H9 (cell line): ENCODE measurements around the gene ANK3. TPM values are rescaled to one million over a fixed set of nuclear protein-coding genes. Genes with fewer than 3 reads are reported as not detected.

Experiments
- DNase-seq: peaks from one replicate; pipeline ENCODE4 v3.0.0-alpha.2; 2017
- H2AFZ ChIP-seq: one replicate; pipeline ENCODE4 v1.6.1; 2013; ENCODE audit warnings: mild to moderate bottlenecking, low read length, control low read depth, moderate library complexity
- H2AK5ac ChIP-seq: 2 replicates; pipeline ENCODE4 v1.6.1; 2013; ENCODE audit warnings: low read length, control low read depth, mixed read lengths; ENCODE audit not compliant: insufficient read length
- H2BK120ac ChIP-seq: one replicate; pipeline ENCODE4 v1.6.1; 2013; ENCODE audit warnings: low read depth, mild to moderate bottlenecking, low read length, control low read depth, inconsistent platforms; ENCODE audit not compliant: poor library complexity, severe bottlenecking
- H2BK12ac ChIP-seq: 2 replicates; pipeline ENCODE4 v1.6.1; 2013; ENCODE audit warnings: low read length, control low read depth, mixed read lengths, low read depth; ENCODE audit not compliant: insufficient read length
- H2BK15ac ChIP-seq: 2 replicates; pipeline ENCODE4 v1.6.1; 2013; ENCODE audit warnings: low read depth, low read length, control low read depth
- H2BK20ac ChIP-seq: one replicate; pipeline ENCODE4 v1.6.1; 2013; ENCODE audit warnings: low read depth, mild to moderate bottlenecking, low read length, control low read depth, inconsistent platforms; ENCODE audit not compliant: poor library complexity, severe bottlenecking
- H2BK5ac ChIP-seq: 2 replicates; pipeline ENCODE4 v1.6.1; 2013; ENCODE audit warnings: low read length, control low read depth, mixed read lengths; ENCODE audit not compliant: insufficient read length
- H3K14ac ChIP-seq: 2 replicates; pipeline ENCODE4 v1.6.1; 2013; ENCODE audit warnings: low read length, control low read depth; ENCODE audit not compliant: insufficient read depth
- H3K18ac ChIP-seq: 2 replicates; pipeline ENCODE4 v1.6.1; 2013; ENCODE audit warnings: low read depth, mild to moderate bottlenecking, mixed read lengths, low read length, control low read depth; ENCODE audit not compliant: insufficient read length
- H3K23ac ChIP-seq: 2 replicates; pipeline ENCODE4 v1.6.1; 2013; ENCODE audit warnings: low read length, control low read depth, mixed read lengths, low read depth; ENCODE audit not compliant: insufficient read length
- H3K23me2 ChIP-seq: 2 replicates; pipeline ENCODE4 v1.6.1; 2013; ENCODE audit warnings: low read depth, mild to moderate bottlenecking, mixed read lengths, low read length, control low read depth; ENCODE audit not compliant: insufficient read length, poor library complexity, severe bottlenecking
- H3K27ac ChIP-seq: 2 replicates; pipeline ENCODE4 v1.5.1; 2013; ENCODE audit warnings: low read length, control low read depth, mixed read lengths, low read depth; ENCODE audit not compliant: insufficient read length
- H3K27me3 ChIP-seq: 2 replicates; pipeline ENCODE4 v1.6.1; 2013; ENCODE audit warnings: low read length, control low read depth, inconsistent platforms; ENCODE audit not compliant: insufficient read depth
- H3K4ac ChIP-seq: 2 replicates; pipeline ENCODE4 v1.6.1; 2013; ENCODE audit warnings: low read depth, mild to moderate bottlenecking, control low read depth, inconsistent platforms, low read length, moderate library complexity
- H3K4me1 ChIP-seq: 2 replicates; pipeline ENCODE4 v1.6.1; 2013; ENCODE audit warnings: low read length, control low read depth, inconsistent platforms; ENCODE audit not compliant: insufficient read depth
- H3K4me2 ChIP-seq: 2 replicates; pipeline ENCODE4 v1.6.1; 2013; ENCODE audit warnings: low read length, control low read depth, mixed read lengths; ENCODE audit not compliant: insufficient read length, insufficient read depth
- H3K56ac ChIP-seq: 2 replicates; pipeline ENCODE4 v1.6.1; 2013; ENCODE audit warnings: low read depth, mild to moderate bottlenecking, mixed read lengths, low read length, control low read depth; ENCODE audit not compliant: insufficient read length
- H3K79me1 ChIP-seq: 2 replicates; pipeline ENCODE4 v1.6.1; 2013; ENCODE audit warnings: low read depth, mild to moderate bottlenecking, moderate library complexity, low read length, control low read depth, inconsistent platforms; ENCODE audit not compliant: insufficient read depth, poor library complexity, severe bottlenecking
- H3K79me2 ChIP-seq: 2 replicates; pipeline ENCODE4 v1.6.1; 2013; ENCODE audit warnings: low read length, control low read depth, inconsistent platforms; ENCODE audit not compliant: insufficient read depth
- H3K9ac ChIP-seq: 2 replicates; pipeline ENCODE4 v1.6.1; 2013; ENCODE audit warnings: low read length, control low read depth, mixed read lengths; ENCODE audit not compliant: insufficient read length; ENCODE audit errors: extremely low read depth
- H3K9me3 ChIP-seq: one replicate; pipeline ENCODE4 v1.6.1; 2013; ENCODE audit warnings: low read depth, low read length, inconsistent platforms; ENCODE audit not compliant: control insufficient read depth
- H3T11ph ChIP-seq: one replicate; pipeline ENCODE4 v1.6.1; 2013; ENCODE audit warnings: mild to moderate bottlenecking, low read length, control low read depth, inconsistent platforms
- H4K20me1 ChIP-seq: one replicate; pipeline ENCODE4 v1.6.1; 2013; ENCODE audit not compliant: control insufficient read depth, insufficient read length, insufficient read depth
- H4K5ac ChIP-seq: 2 replicates; pipeline ENCODE4 v1.6.1; 2013; ENCODE audit warnings: low read depth, mild to moderate bottlenecking, mixed read lengths, low read length, control low read depth; ENCODE audit not compliant: insufficient read length
- H4K8ac ChIP-seq: replicated peaks from 2 replicates; pipeline ENCODE4 v1.6.1; 2013; ENCODE audit warnings: low read length, control low read depth, mixed read lengths, low read depth; ENCODE audit not compliant: insufficient read length
- H4K91ac ChIP-seq: 2 replicates; pipeline ENCODE4 v1.6.1; 2013; ENCODE audit warnings: low read depth, mild to moderate bottlenecking, moderate library complexity, mixed read lengths, low read length, control low read depth; ENCODE audit not compliant: insufficient read length
- H3K27ac Mint-ChIP-seq, 3 experiments: 2 replicates in 2 of 3; 3 replicates in 1 of 3; pipeline ENCODE4 v1.8.0; 2020 to 2021; ENCODE audit warnings: mixed read lengths in 3 of 3, mild to moderate bottlenecking in 1 of 3, moderate library complexity in 1 of 3
- H3K27me3 Mint-ChIP-seq: 2 replicates; pipeline ENCODE4 v1.8.0; 2021; ENCODE audit warnings: low read depth, mild to moderate bottlenecking, moderate library complexity, mixed read lengths
- H3K36me3 Mint-ChIP-seq, 3 experiments: 2 replicates in 2 of 3; 3 replicates in 1 of 3; pipeline ENCODE4 v1.8.0; 2020 to 2021; ENCODE audit warnings: low read depth in 3 of 3, mixed read lengths in 3 of 3; ENCODE audit not compliant: insufficient read depth in 1 of 3
- H3K4me1 Mint-ChIP-seq, 2 experiments: 2 replicates each; pipeline ENCODE4 v1.8.0; 2020; ENCODE audit warnings: mixed read lengths in 2 of 2
- H3K4me3 Mint-ChIP-seq, 2 experiments: 2 replicates in 1 of 2; 3 replicates in 1 of 2; pipeline ENCODE4 v1.8.0; 2020 to 2021; ENCODE audit warnings: mild to moderate bottlenecking in 2 of 2, mixed read lengths in 2 of 2, moderate library complexity in 1 of 2
- H3K9me3 Mint-ChIP-seq, 2 experiments: 2 replicates in 1 of 2; 3 replicates in 1 of 2; pipeline ENCODE4 v1.8.0; 2020; ENCODE audit warnings: mild to moderate bottlenecking in 2 of 2, mixed read lengths in 2 of 2, moderate library complexity in 1 of 2
- CTCF ChIP-seq: fragments of 200-600 bp; sonication (generic); conservative IDR thresholded peaks from 3 replicates; pipeline ENCODE4 v1.8.0; 2021; ENCODE audit warnings: antibody characterized with exemption, mild to moderate bottlenecking
- total RNA-seq: library from RNA; stranded (reverse); gene quantifications from 2 replicates; pipeline ENCODE4 v1.2.1, GENCODE V29; 2021

ANK3 gene
- total RNA-seq, 1 experiment from 2014 or later: 59.6 TPM

GRCh38 chr10:59995862-59996261 is 393.8 kb downstream of the ANK3 start:
- Mint-ChIP-seq H3K27me3 (no peaks in the 10 kb centered on the region), H3K4me3 (no peak overlapping the region), H3K4me1 (peaks cover 12 to 15% of the 10 kb centered on the region in 2 experiments), H3K9me3 (peaks cover 10 to 14% of the 10 kb centered on the region in 2 experiments; a peak in 4 of 5 replicates), H3K36me3 (peaks cover 2 to 29% (median 10%) of the 10 kb centered on the region in 3 experiments; a peak in 6 of 7 replicates), H3K27ac (no peak overlapping the region)
- Histone ChIP-seq H4K91ac (no peak overlapping the region), H3K27ac (no peak overlapping the region), H3K4ac (no peak overlapping the region), H3K23me2 (no peaks in the 10 kb centered on the region), H4K5ac (no peak overlapping the region), H2BK20ac (no peak overlapping the region), H3K27me3 (no peaks in the 10 kb centered on the region), H2BK12ac (no peak overlapping the region), H3K18ac (no peak overlapping the region), H3K9ac (no peak overlapping the region), H3K23ac (no peak overlapping the region), H3K9me3 (no peaks in the 10 kb centered on the region), H3K14ac (no peak overlapping the region), H4K8ac (no peak overlapping the region), H2BK5ac (no peak overlapping the region), H2BK15ac (no peak overlapping the region), H2AFZ (no peak overlapping the region), H2AK5ac (no peak overlapping the region), H3K4me2 (no peak overlapping the region), H3K79me2 (no peaks in the 10 kb centered on the region), H2BK120ac (no peak overlapping the region), H3K4me1 (peaks cover 5% of the 10 kb centered on the region; the same call in 1 of the 2 replicates), H3T11ph (no peak overlapping the region), H3K79me1 (no peaks in the 10 kb centered on the region), H4K20me1 (no peaks in the 10 kb centered on the region), H3K56ac (no peak overlapping the region)
- no peak for DNase-seq
- TF ChIP-seq CTCF: no peak
